H1 (cell line): ENCODE results near the gene MATN1. TPM values are rescaled to one million over a fixed set of nuclear protein-coding genes. Genes with fewer than 3 reads are reported as not detected.
A peak's percentile ranks its signal among the peaks of the same experiment; 100 is the strongest.

Source experiments
- CTCF ChIA-PET: fragments of 300-600 bp; sonication (Branson Sonifier 250); formaldehyde crosslinking; loops from one replicate; lab custom pipeline; 2021; ENCODE audit not compliant: partially characterized antibody; lab: Charles Lee
- POLR2A ChIA-PET: fragments of 300-600 bp; sonication (Branson Sonifier 250); formaldehyde crosslinking; loops from one replicate; lab custom pipeline; 2021; ENCODE audit warnings: inconsistent platforms; ENCODE audit not compliant: partially characterized antibody; lab: Charles Lee
- DNase-seq, 2 experiments: peaks; one replicate each; pipeline versions ENCODE4 v3.0.0 to v3.0.0-alpha.2; 2010 to 2022; ENCODE audit warnings: low spot score in 2 of 2, low read depth in 1 of 2, mixed read lengths in 1 of 2
- FAIRE-seq: peaks from 2 replicates; lab custom pipeline; 2011; peaks lifted over from hg19 to GRCh38; lab: Jason Lieb, UNC
- H2AFZ ChIP-seq: 2 replicates; pipeline ENCODE4 v1.8.1; 2012; ENCODE audit warnings: low read length, inconsistent platforms
- H2AK5ac ChIP-seq: 2 replicates; pipeline ENCODE4 v1.6.1; 2013; ENCODE audit warnings: low read depth, low read length
- H2BK120ac ChIP-seq: replicated peaks from 2 replicates; pipeline ENCODE3; 2013; ENCODE audit warnings: low read depth, low read length, inconsistent platforms
- H2BK12ac ChIP-seq: 2 replicates; pipeline ENCODE4 v1.6.1; 2013; ENCODE audit warnings: low read depth, low read length
- H2BK15ac ChIP-seq: 2 replicates; pipeline ENCODE4 v1.6.1; 2013; ENCODE audit warnings: low read length
- H2BK20ac ChIP-seq: 2 replicates; pipeline ENCODE4 v1.6.1; 2013; ENCODE audit warnings: low read length
- H2BK5ac ChIP-seq: 2 replicates; pipeline ENCODE4 v1.6.1; 2013; ENCODE audit warnings: low read depth, low read length
- H3K14ac ChIP-seq: 2 replicates; pipeline ENCODE4 v1.6.1; 2013; ENCODE audit warnings: inconsistent platforms; ENCODE audit not compliant: insufficient read length
- H3K18ac ChIP-seq: 2 replicates; pipeline ENCODE4 v1.6.1; 2013; ENCODE audit warnings: low read length; ENCODE audit errors: extremely low read depth
- H3K23ac ChIP-seq: 2 replicates; pipeline ENCODE4 v1.6.1; 2013; ENCODE audit warnings: inconsistent platforms; ENCODE audit not compliant: insufficient read length
- H3K23me2 ChIP-seq: 2 replicates; pipeline ENCODE4 v1.6.1; 2013; ENCODE audit warnings: low read depth, low read length
- H3K27ac ChIP-seq: 2 replicates; pipeline ENCODE4 v1.6.1; 2011; ENCODE audit warnings: low read depth, low read length, inconsistent platforms
- H3K27me3 ChIP-seq, 4 experiments: replicated peaks in 1 of 4; 1 replicate in 1 of 4; 2 replicates in 3 of 4; pipeline versions ENCODE4 v1.6.1 to v1.8.1; 2011 to 2013; ENCODE audit warnings: low read length in 3 of 4, mild to moderate bottlenecking in 3 of 4, inconsistent platforms in 2 of 4, mixed read lengths in 2 of 4, moderate library complexity in 1 of 4; ENCODE audit not compliant: control insufficient read depth in 3 of 4, insufficient read depth in 3 of 4; ENCODE audit errors: extremely low read depth in 1 of 4
- H3K36me3 ChIP-seq, 4 experiments: 2 replicates each; pipeline versions ENCODE4 v1.6.1 to v1.8.1; 2011 to 2013; ENCODE audit warnings: mild to moderate bottlenecking in 4 of 4, low read length in 3 of 4, moderate library complexity in 2 of 4, control low read depth in 1 of 4, inconsistent platforms in 1 of 4; ENCODE audit not compliant: insufficient read depth in 4 of 4, control insufficient read depth in 2 of 4
- H3K4ac ChIP-seq: replicated peaks from 2 replicates; pipeline ENCODE3; 2013; ENCODE audit warnings: low read length, low read depth, mixed read lengths, inconsistent platforms; ENCODE audit not compliant: insufficient read length
- H3K4me1 ChIP-seq, 4 experiments: replicated peaks in 1 of 4; 1 replicate in 1 of 4; 2 replicates in 3 of 4; pipeline versions ENCODE4 v1.6.1 to v1.8.1; 2011 to 2013; ENCODE audit warnings: low read length in 3 of 4, inconsistent platforms in 2 of 4, mixed read lengths in 1 of 4; ENCODE audit not compliant: insufficient read depth in 4 of 4, control insufficient read depth in 3 of 4
- H3K4me2 ChIP-seq, 2 experiments: 2 replicates each; pipeline versions ENCODE4 v1.6.1 to v1.8.1; 2011 to 2013; ENCODE audit warnings: low read depth in 2 of 2, low read length in 2 of 2, control low read depth in 1 of 2, inconsistent platforms in 1 of 2, mild to moderate bottlenecking in 1 of 2; ENCODE audit not compliant: insufficient read depth in 1 of 2
- H3K4me3 ChIP-seq, 4 experiments: fragments of 200-600, 300-600 bp in 1 of 4; sonication (generic), shearing (Covaris generic), sonication (Bioruptor Twin) in 1 of 4; 2 replicates each; pipeline versions ENCODE4 v1.5.1 to v1.8.1; 2011 to 2016; ENCODE audit warnings: low read length in 4 of 4, low read depth in 3 of 4, control low read depth in 2 of 4, inconsistent platforms in 2 of 4, mild to moderate bottlenecking in 2 of 4, mixed read lengths in 1 of 4, moderate library complexity in 1 of 4; ENCODE audit not compliant: insufficient read depth in 2 of 4; ENCODE audit errors: extremely low read depth in 1 of 4
- H3K56ac ChIP-seq: replicated peaks from 2 replicates; pipeline ENCODE3; 2013; ENCODE audit warnings: low read depth, mild to moderate bottlenecking, mixed read lengths, low read length, inconsistent platforms; ENCODE audit not compliant: insufficient read length
- H3K79me1 ChIP-seq: 2 replicates; pipeline ENCODE4 v1.6.1; 2013; ENCODE audit warnings: low read depth, low read length, control low read depth
- H3K79me2 ChIP-seq, 2 experiments: 2 replicates each; pipeline versions ENCODE4 v1.6.1 to v1.8.1; 2012 to 2013; ENCODE audit warnings: low read length in 2 of 2, mild to moderate bottlenecking in 2 of 2, inconsistent platforms in 1 of 2; ENCODE audit not compliant: insufficient read depth in 2 of 2, control insufficient read depth in 1 of 2
- H3K9ac ChIP-seq, 4 experiments: replicated peaks in 1 of 4; 1 replicate in 1 of 4; 2 replicates in 3 of 4; pipeline versions ENCODE4 v1.6.1 to v1.8.1; 2011 to 2013; ENCODE audit warnings: low read depth in 3 of 4, low read length in 3 of 4, control low read depth in 2 of 4, mild to moderate bottlenecking in 2 of 4, moderate library complexity in 2 of 4, inconsistent platforms in 1 of 4; ENCODE audit errors: extremely low read depth in 1 of 4
- H3K9me3 ChIP-seq, 2 experiments: 2 replicates each; pipeline versions ENCODE4 v1.6.1 to v1.8.1; 2012 to 2013; ENCODE audit warnings: mild to moderate bottlenecking in 2 of 2, moderate library complexity in 2 of 2, control low read depth in 1 of 2, inconsistent platforms in 1 of 2, low read depth in 1 of 2, low read length in 1 of 2, mixed read lengths in 1 of 2; ENCODE audit not compliant: insufficient read depth in 2 of 2
- H4K20me1 ChIP-seq, 2 experiments: replicated peaks in 1 of 2; 2 replicates each; pipeline versions ENCODE3 to v1.8.1; 2011 to 2013; ENCODE audit warnings: inconsistent platforms in 2 of 2, low read length in 2 of 2, mild to moderate bottlenecking in 1 of 2; ENCODE audit not compliant: insufficient read depth in 2 of 2, control insufficient read depth in 1 of 2
- H4K5ac ChIP-seq: 2 replicates; pipeline ENCODE4 v1.6.1; 2013; ENCODE audit warnings: low read length, low read depth, mixed read lengths, inconsistent platforms; ENCODE audit not compliant: insufficient read length
- H4K8ac ChIP-seq: 2 replicates; pipeline ENCODE4 v1.8.0; 2013; ENCODE audit warnings: mild to moderate bottlenecking, moderate library complexity, low read length, inconsistent platforms; ENCODE audit not compliant: insufficient read depth; ENCODE audit errors: extremely low read depth
- H4K91ac ChIP-seq: replicated peaks from 2 replicates; pipeline ENCODE3; 2013; ENCODE audit warnings: low read length, mixed read lengths, inconsistent platforms; ENCODE audit not compliant: insufficient read length
- CEBPB ChIP-seq: IDR thresholded peaks from 2 replicates; pipeline ENCODE4 v1.6.1; 2012; ENCODE audit warnings: low read depth, low read length
- EZH2 ChIP-seq: fragments of 200-600 bp; sonication (generic); IDR thresholded peaks from 2 replicates; pipeline ENCODE4 v1.7.1; 2012; ENCODE audit warnings: low read depth, mild to moderate bottlenecking, moderate library complexity, low read length, inconsistent platforms; ENCODE audit not compliant: severe bottlenecking
- KDM1A ChIP-seq: fragments of 200-600, 300-600 bp; sonication (generic); IDR thresholded peaks from 2 replicates; pipeline ENCODE4 v1.7.1; 2016; ENCODE audit warnings: mild to moderate bottlenecking, low read length, borderline replicate concordance
- KDM4A ChIP-seq: IDR thresholded peaks from one replicate; pipeline ENCODE4 v1.7.1; 2012; ENCODE audit warnings: low read depth, mild to moderate bottlenecking, moderate library complexity, low read length, inconsistent platforms; ENCODE audit not compliant: severe bottlenecking
- MAFK ChIP-seq: IDR thresholded peaks from 2 replicates; pipeline ENCODE4 v1.6.1; 2012; ENCODE audit warnings: low read depth, mild to moderate bottlenecking, improper control_type of control experiment, low read length
- SIN3A ChIP-seq, 2 experiments: IDR thresholded peaks in 1 of 2; conservative IDR thresholded peaks in 1 of 2; 2 replicates each; pipeline ENCODE4 v1.6.1; 2011 to 2012; ENCODE audit warnings: low read length in 2 of 2, improper control_type of control experiment in 1 of 2, low read depth in 1 of 2, mild to moderate bottlenecking in 1 of 2
- SIRT6 ChIP-seq: IDR thresholded peaks from one replicate; pipeline ENCODE4 v1.7.1; 2012; ENCODE audit warnings: low read length, inconsistent platforms
- SP1 ChIP-seq: IDR thresholded peaks from 2 replicates; pipeline ENCODE4 v1.6.1; 2011; ENCODE audit warnings: low read depth, low read length
- WGBS, 2 experiments: shearing (Covaris generic) in 1 of 2; methylation state at CpG; one replicate each; pipeline versions ENCODE4 v1.1.6 to v1.1.7; 2013 to 2015; ENCODE audit warnings: low lambda C conversion rate in 2 of 2, mixed read lengths in 2 of 2, inconsistent platforms in 1 of 2, low coverage in 1 of 2, missing lambda C conversion rate in 1 of 2; ENCODE audit not compliant: insufficient replicate concordance in 2 of 2, insufficient coverage in 1 of 2, insufficient read length in 1 of 2; ENCODE audit errors: extremely low coverage in 1 of 2, missing lambda C conversion rate in 1 of 2; 5-methylcytosine and 5-hydroxymethylcytosine counted together
- polyA plus RNA-seq, 7 experiments: library from polyadenylated mRNA; depleted of rRNA in 3 of 7; stranded (reverse) in 5 of 7; unstranded in 2 of 7; fragments of >200 nt in 5 of 7; fragments of 200-250 nt in 2 of 7; gene quantifications; 1 replicate in 5 of 7; 2 replicates in 1 of 7; 4 replicates in 1 of 7; pipeline versions ENCODE4 v1.2.1 to v1.2.3, GENCODE V29; 2011 to 2013; ENCODE audit warnings: missing spikeins in 2 of 7, mixed read lengths in 2 of 7
- total RNA-seq: library from RNA; stranded (reverse); fragmentation: NEBNext Ultra II Directional; extraction: Animal tissue kit (Norgen Biotek cat#: 25700); gene quantifications from 2 replicates; pipeline ENCODE4 v1.2.1, GENCODE V29; 2021
- TF ChIP-seq, protein P1 (sequence below): IDR thresholded peaks from 2 replicates; pipeline ENCODE4 v1.6.1; 2011; ENCODE audit warnings: low read length, improper control_type of control experiment

Gene MATN1
- total and polyA plus RNA-seq, 2 of the 8 experiments (the other 6 are each of a cell fraction or from before 2014, with no cell fraction given), result 0.12 to 0.28 TPM

DNA sequence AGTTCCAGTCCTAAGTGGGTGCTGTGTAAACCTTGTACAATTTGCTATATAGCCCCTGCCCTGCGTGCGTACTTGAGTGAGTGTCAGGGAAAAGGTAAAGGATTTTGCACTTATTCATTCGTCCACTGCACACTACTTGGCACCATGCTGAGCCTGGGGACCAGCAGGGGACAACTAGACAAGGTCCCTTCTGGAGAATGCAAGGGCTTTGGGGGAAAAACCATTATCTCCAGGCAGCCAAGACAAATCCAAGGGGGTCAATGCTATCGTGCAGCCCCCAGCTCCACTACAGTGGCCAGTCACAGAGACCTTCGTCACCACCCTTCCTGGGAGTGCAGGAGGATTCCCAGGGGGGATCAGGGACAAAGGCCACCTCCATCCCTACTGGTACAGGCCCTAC lies 39.7 kb downstream of the MATN1 start:
- Histone ChIP-seq H4K5ac (no peak overlapping the region), H2AFZ (no peak overlapping the region), H3K9me3 (peaks cover 11 to 14% of the 10 kb centered on the region in 2 experiments; a peak in 3 of 4 replicates), H3K18ac (no peak overlapping the region), H4K20me1 (no peaks in the 10 kb centered on the region), H3K27me3 (peaks cover 0 to 4% (median 3%) of the 10 kb centered on the region in 4 experiments; a peak in 3 of 7 replicates), H4K8ac (no peak overlapping the region), H3K79me2 (no peaks in the 10 kb centered on the region), H2AK5ac (no peak overlapping the region), H2BK12ac (0 out of 2 replicates have a peak overlapping the region, but pooled peaks have one; percentile 23), H3K4me2 (no peak overlapping the region), H3K79me1 (no peaks in the 10 kb centered on the region), H3K23me2 (peaks cover 4% of the 10 kb centered on the region; the same call in 1 of the 2 replicates), H4K91ac (no peak overlapping the region), H3K4me1 (peaks cover 0 to 11% (median 7%) of the 10 kb centered on the region in 4 experiments; a peak in 6 of 7 replicates), H2BK20ac (no peak overlapping the region), H3K4ac (no peak overlapping the region), H3K14ac (no peak overlapping the region), H2BK15ac (peak overlapping the region; percentile 81; the same call in 1 of the 2 replicates), H3K23ac (no peak overlapping the region), H3K27ac (no peak overlapping the region), H3K9ac (no peak overlapping the region), H2BK5ac (no peak overlapping the region), H3K36me3 (no peaks in the 10 kb centered on the region), H3K56ac (no peak overlapping the region), H3K4me3 (no peak overlapping the region), H2BK120ac (no peak overlapping the region)
- FAIRE-seq (no peak), DNase-seq (no peak)
- WGBS, 2 experiments, result 81% methylated on average over 5 of the region's 5 CpGs; no CpG with 5 or more reads in 1 of the 2 experiments
- ChIA-PET POLR2A (no interaction called here), CTCF (interaction anchor here (1.0 to 1.8 kb wide), 6 partner anchors 13 to 1289 kb away, joined by 3 to 6 read pairs (median 3); no protein-coding TSS in a partner anchor)
- TF ChIP-seq CEBPB (no peak), KDM1A (no peak), SP1 (no peak), KDM4A (no peak), SIRT6 (no peak), MAFK (no peak), EZH2 (no peak), SIN3A (conservative IDR thresholded peaks at IDR 0.05 in 1 of 2, IDR thresholded peaks at IDR 0.05 in 1 of 2; ENCODE audit: low read depth in 1 of 2, low read length in 2 of 2) (no peak)
- TF ChIP-seq, protein P1, sequence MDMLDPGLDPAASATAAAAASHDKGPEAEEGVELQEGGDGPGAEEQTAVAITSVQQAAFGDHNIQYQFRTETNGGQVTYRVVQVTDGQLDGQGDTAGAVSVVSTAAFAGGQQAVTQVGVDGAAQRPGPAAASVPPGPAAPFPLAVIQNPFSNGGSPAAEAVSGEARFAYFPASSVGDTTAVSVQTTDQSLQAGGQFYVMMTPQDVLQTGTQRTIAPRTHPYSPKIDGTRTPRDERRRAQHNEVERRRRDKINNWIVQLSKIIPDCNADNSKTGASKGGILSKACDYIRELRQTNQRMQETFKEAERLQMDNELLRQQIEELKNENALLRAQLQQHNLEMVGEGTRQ, result no peak
